Astrocyte of the cerebellum (primary cell): ENCODE measurements around the gene FUT2.
A peak's percentile ranks its signal among the peaks of the same experiment; 100 is the strongest.

Source experiments
- DNase-seq: peaks from one replicate; pipeline ENCODE4 v3.0.0-alpha.2; 2011; ENCODE audit warnings: low read depth
- H3K4me3 ChIP-seq: 2 replicates; pipeline ENCODE4 v1.5.1; 2011; ENCODE audit warnings: mild to moderate bottlenecking, low read depth, low read length, moderate library complexity
- in situ Hi-C: cut with HindIII; loops from 2 replicates; pipeline ENCODE4 v1.10.0; 2017; ENCODE audit warnings: low sequenced_read_pairs
- TF ChIP-seq, protein P1 (sequence below): IDR thresholded peaks from 2 replicates; pipeline ENCODE4 v1.5.1; 2012; ENCODE audit warnings: low read length, low read depth, moderate library complexity, mild to moderate bottlenecking; ENCODE audit errors: missing control alignments

FUT2 gene

DNA sequence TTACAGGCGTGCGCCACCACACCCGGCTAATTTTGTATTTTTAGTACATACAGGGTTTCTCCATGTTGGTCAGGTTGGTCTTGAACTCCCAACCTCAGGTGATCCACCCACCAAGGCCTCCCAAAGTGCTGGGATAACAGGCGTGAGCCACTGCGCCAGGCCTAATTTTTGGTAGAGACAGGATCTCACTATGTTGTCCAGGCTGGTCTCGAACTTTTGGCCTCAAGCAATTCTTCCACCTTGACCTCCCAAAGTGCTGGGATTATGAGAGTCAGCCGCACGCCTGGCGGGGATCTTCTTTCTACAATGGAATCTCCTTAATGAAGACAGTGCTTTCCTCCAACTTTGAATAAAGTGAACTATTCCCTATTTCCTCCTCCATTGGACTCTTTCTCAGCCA is 38.9 kb downstream of the FUT2 start:
- TF ChIP-seq, protein P1, sequence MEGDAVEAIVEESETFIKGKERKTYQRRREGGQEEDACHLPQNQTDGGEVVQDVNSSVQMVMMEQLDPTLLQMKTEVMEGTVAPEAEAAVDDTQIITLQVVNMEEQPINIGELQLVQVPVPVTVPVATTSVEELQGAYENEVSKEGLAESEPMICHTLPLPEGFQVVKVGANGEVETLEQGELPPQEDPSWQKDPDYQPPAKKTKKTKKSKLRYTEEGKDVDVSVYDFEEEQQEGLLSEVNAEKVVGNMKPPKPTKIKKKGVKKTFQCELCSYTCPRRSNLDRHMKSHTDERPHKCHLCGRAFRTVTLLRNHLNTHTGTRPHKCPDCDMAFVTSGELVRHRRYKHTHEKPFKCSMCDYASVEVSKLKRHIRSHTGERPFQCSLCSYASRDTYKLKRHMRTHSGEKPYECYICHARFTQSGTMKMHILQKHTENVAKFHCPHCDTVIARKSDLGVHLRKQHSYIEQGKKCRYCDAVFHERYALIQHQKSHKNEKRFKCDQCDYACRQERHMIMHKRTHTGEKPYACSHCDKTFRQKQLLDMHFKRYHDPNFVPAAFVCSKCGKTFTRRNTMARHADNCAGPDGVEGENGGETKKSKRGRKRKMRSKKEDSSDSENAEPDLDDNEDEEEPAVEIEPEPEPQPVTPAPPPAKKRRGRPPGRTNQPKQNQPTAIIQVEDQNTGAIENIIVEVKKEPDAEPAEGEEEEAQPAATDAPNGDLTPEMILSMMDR, result no peak
- no peak overlapping the region for H3K4me3 ChIP-seq
- DNase-seq, result no peak
- in situ Hi-C loops, result no loop called here

DNA sequence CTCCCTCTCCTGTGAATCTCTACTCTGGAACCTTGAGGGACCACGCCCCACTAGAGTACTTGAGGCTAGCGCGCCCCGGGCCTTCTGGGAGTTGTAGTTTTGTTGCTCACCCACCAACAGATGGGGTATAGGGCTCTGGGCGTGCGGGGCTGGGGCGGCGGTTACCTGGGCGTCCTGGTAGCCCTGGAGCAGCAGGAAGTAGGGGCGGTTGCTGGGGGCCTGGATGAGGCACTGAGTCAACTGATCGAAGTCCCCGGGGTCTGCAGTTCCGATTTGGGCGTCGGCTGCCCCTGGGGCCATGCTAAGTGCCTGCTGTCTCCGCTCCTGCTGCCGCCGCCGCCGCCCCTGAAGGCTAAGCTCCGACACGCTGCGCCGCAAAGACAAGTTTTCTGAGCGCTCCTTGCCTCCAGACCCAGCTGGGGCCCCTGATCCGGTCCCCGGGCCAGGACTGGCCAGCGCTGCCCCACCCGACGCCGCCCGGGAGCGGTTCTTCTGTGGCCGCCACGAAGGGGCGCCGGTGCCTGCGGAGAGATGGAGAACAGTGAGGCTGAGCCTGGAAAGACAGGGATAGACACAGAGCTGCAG is 39.4 kb downstream of the FUT2 start:
- peak overlapping the region; percentile 21 for H3K4me3 ChIP-seq
- DNase-seq, result no peak
- in situ Hi-C loops, result no loop called here
- TF ChIP-seq, protein P1, result no peak

DNA sequence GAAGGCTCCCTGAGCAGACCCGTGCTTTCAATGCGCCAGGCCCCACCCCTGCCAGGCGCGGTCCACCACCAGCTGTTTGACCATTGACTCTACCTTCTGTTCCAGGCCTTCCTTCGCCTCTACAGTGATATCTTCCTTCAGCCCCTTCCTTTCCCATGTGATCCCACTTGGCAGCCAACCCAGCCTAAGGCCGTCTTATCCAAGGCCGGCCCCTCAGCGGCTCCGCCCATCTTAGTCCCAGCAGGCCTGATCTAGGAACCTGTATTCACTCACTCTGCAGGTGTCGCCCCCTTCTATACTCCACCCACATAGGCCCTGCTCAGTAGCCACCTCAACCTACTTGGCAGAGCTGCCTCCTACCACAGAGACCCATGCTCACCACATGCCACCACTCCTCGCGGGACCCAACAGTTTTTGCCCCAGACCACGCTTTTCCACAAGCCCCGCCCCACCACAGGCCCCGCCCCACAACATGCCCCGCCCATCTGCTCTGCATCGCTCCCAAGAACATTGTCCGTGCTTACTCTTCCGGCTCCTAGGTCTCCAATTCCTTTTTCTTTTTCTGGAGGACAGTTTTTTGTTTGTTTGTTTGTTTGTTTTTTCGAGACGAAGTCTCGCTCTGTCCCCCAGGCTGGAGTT is 41.7 kb downstream of the FUT2 start:
- H3K4me3 ChIP-seq, result no peak overlapping the region
- no peak for DNase-seq
- TF ChIP-seq, protein P1, result no peak
- in situ Hi-C loops, result no loop called here

DNA sequence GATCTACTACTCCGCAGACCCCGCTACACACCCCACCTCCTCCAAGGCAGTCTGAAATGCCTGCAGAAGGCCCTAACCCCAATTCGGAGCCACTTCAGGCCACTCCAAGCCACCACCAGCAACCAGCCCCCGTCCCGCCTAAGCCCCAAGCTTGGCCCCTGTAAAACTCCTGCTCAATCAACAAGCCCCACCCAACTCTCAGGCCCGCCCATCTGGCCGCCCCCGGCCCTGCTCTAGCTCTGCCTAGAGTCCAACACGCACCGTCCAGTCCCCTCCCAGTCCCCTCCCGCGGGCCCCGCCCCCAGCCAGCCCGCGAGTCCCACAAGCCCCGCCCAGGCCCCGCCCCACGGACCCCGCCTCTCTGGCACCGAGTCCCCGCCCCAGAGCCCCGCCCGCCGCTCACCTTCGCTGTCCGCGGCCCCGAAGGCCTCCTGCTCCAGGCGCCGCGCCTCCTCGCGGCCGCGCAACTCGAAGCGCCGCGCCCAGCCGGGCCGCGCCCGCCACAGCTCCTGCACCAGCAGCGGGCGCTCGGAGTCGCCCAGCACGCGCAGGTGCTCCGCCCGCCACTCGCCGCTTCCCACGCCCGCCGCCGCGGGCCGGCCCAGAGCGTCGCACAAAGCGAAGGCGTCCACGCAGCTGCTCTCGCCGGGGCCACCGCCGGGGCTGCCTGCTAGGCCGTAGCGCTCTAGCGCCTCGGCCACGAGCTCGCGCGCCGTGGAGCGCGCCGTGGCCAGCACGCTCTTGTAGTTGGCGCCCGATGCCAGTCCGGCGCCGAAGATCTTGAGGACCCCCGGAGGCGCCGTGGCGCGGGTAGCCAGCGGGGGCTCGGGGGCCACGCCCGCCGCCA is 43.0 kb downstream of the FUT2 start:
- peak; percentile 35 for DNase-seq
- TF ChIP-seq, protein P1, result no peak
- in situ Hi-C loops, result no loop called here
- H3K4me3 ChIP-seq, result peak overlapping the region; percentile 32

DNA sequence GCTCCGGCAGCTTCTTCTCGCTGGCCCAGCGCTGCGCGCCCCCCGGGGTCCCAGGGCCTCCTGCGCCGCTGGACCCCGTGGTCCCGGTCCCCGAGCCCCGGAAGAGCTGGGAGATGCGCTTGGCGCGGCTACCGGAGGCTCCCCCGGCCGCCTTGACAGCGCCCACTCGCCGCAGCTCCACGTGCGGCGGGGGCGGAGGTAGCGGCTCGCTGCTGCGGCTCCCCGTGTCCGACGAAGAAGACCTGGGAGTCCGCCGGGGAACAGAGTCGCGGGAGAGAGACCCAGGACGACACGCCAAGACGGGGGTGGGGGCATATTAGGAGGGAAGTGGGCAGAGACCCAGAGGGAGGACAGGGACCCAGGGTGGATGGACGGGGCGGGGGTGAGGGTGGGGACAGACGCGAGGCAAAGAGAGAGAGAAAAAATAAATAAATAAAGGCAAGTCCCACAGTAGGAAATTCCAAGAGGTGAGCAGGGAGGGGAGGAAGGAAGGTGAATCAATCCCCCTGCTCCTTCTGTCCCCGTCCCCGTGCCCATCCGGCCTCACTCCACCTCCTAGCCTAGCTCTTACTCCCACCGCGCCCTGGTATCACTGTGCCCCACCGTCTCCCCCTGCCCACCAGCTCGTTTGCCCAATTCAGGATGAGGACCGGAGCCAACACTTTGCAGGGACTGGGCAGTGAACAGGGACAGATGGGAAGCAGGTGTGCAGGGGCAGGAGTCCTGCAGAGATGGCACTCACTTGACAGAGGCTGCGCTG is 43.8 kb downstream of the FUT2 start:
- DNase-seq, result no peak
- in situ Hi-C loops, result no loop called here
- peak overlapping the region; percentile 32 for H3K4me3 ChIP-seq
- TF ChIP-seq, protein P1, result no peak
